CD4-positive, alpha-beta T cell (primary cell): Measurements from ENCODE around the gene GNA12. TPM values are rescaled to one million over a fixed set of nuclear protein-coding genes. Genes with fewer than 3 reads are reported as not detected.

Experiments used
- ATAC-seq: fragments of 200-7000 bp; cut with Tn5 transposase; one replicate; pipeline ENCODE4 v1.10.0; 2022; ENCODE audit warnings: mild to moderate bottlenecking; ENCODE audit not compliant: poor library complexity
- CTCF ChIA-PET: fragments of 350-600 bp; sonication (Branson Sonifier 250); formaldehyde crosslinking; loops from one replicate; lab custom pipeline; 2021; ENCODE audit warnings: antibody characterized with exemption, inconsistent platforms; lab: Charles Lee
- POLR2A ChIA-PET: fragments of 350-600 bp; sonication (Branson Sonifier 250); formaldehyde crosslinking; loops from one replicate; lab custom pipeline; 2021; ENCODE audit warnings: antibody characterized with exemption, inconsistent platforms; lab: Charles Lee
- DNase-seq, 14 experiments: peaks; one replicate each; pipeline ENCODE4 v3.0.0-alpha.2; 2013 to 2020; ENCODE audit warnings: mixed read lengths in 2 of 14
- H3K27ac ChIP-seq, 2 donors: one replicate each; pipeline versions ENCODE4 v1.5.1 to v1.7.0; 2013; ENCODE audit warnings: low read length in 2 of 2, low read depth in 1 of 2, mild to moderate bottlenecking in 1 of 2
- H3K27me3 ChIP-seq, 2 experiments: 1 replicate in 1 of 2; 2 replicates in 1 of 2; pipeline versions ENCODE4 v1.6.1 to v1.7.0; 2013; ENCODE audit warnings: low read length in 2 of 2, control low read depth in 1 of 2, mild to moderate bottlenecking in 1 of 2, moderate library complexity in 1 of 2; ENCODE audit not compliant: insufficient read depth in 2 of 2, control insufficient read depth in 1 of 2
- H3K36me3 ChIP-seq: one replicate; pipeline ENCODE4 v1.6.1; 2013; ENCODE audit warnings: low read length, control low read depth; ENCODE audit not compliant: insufficient read depth
- H3K4me1 ChIP-seq: one replicate; pipeline ENCODE4 v1.6.1; 2013; ENCODE audit warnings: low read length, control low read depth; ENCODE audit not compliant: insufficient read depth
- H3K4me3 ChIP-seq: one replicate; pipeline ENCODE4 v1.5.1; 2013; ENCODE audit warnings: mild to moderate bottlenecking, low read length, moderate library complexity
- H3K9me3 ChIP-seq, 2 experiments: 1 replicate in 1 of 2; 2 replicates in 1 of 2; pipeline versions ENCODE4 v1.6.1 to v1.7.0; 2013; ENCODE audit warnings: low read length in 2 of 2, mild to moderate bottlenecking in 2 of 2, control low read depth in 1 of 2, moderate library complexity in 1 of 2; ENCODE audit not compliant: control insufficient read depth in 1 of 2, insufficient read depth in 1 of 2
- H3K27ac Mint-ChIP-seq: one replicate; pipeline ENCODE4 v1.8.0; 2020; ENCODE audit warnings: mixed read lengths
- H3K27me3 Mint-ChIP-seq: one replicate; pipeline ENCODE4 v1.8.0; 2021; ENCODE audit warnings: mixed read lengths
- H3K36me3 Mint-ChIP-seq: one replicate; pipeline ENCODE4 v1.8.0; 2021; ENCODE audit warnings: low read depth, mixed read lengths
- H3K4me1 Mint-ChIP-seq: one replicate; pipeline ENCODE4 v1.8.0; 2021; ENCODE audit warnings: low read depth, mixed read lengths
- H3K4me3 Mint-ChIP-seq: one replicate; pipeline ENCODE4 v1.8.0; 2020; ENCODE audit warnings: mild to moderate bottlenecking, mixed read lengths
- H3K9me3 Mint-ChIP-seq: one replicate; pipeline ENCODE4 v1.8.0; 2020; ENCODE audit warnings: mixed read lengths
- intact Hi-C, 2 experiments: fragments of 100-400 bp; cut with DNase I in 1 of 2; cut with micrococcal nuclease in 1 of 2; formaldehyde crosslinking; loops; one replicate each; pipeline versions ENCODE4 v1.15.1 to v1.9.0; 2023 to 2025; cut with DNase I, micrococcal nuclease
- total RNA-seq, 174 experiments: library from RNA in 2 of 174; stranded (reverse) in 2 of 174; gene quantifications; one replicate each; pipeline ENCODE4 v1.2.3 and lab custom pipeline; 2021 to 2026
- TF ChIP-seq, protein P1 (sequence below): fragments of 200-600 bp; IDR thresholded peaks from one replicate; pipeline ENCODE4 v1.8.0; 2022; ENCODE audit warnings: antibody characterized with exemption, mild to moderate bottlenecking

GNA12 gene
- total RNA-seq, 2 experiments from 2014 or later, result 16.0 to 16.1 TPM

DNA sequence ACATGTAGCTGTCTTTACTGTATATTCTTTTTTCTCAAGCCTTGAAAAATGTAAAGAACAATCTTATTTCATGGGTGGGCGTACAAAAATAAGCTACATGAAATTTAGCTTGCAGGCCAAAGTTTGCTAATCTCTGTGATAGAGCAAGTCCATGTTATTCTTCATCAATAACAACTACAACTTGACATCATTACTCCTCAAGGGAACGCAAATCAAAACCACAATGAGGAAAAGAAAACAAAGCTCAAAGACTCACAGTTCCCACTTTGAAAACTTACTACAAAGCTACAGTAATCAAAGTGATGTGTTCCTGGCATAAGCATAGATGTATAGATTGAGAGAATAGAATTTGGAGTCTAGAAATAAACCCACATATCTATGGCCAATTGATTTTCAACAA, 62.5 kb downstream of the GNA12 start:
- Mint-ChIP-seq H3K4me1 (peaks cover 4% of the 10 kb centered on the region), H3K9me3 (no peaks in the 10 kb centered on the region), H3K27ac (no peak overlapping the region), H3K27me3 (no peaks in the 10 kb centered on the region), H3K4me3 (no peak overlapping the region), H3K36me3 (peaks cover 61% of the 10 kb centered on the region)
- Histone ChIP-seq H3K9me3 (no peaks in the 10 kb centered on the region), H3K27me3 (no peaks in the 10 kb centered on the region), H3K4me1 (no peaks in the 10 kb centered on the region), H3K27ac (no peak overlapping the region), H3K4me3 (no peak overlapping the region), H3K36me3 (no peaks in the 10 kb centered on the region)
- ATAC-seq (no peak), DNase-seq (no peak)
- TF ChIP-seq, protein P1, sequence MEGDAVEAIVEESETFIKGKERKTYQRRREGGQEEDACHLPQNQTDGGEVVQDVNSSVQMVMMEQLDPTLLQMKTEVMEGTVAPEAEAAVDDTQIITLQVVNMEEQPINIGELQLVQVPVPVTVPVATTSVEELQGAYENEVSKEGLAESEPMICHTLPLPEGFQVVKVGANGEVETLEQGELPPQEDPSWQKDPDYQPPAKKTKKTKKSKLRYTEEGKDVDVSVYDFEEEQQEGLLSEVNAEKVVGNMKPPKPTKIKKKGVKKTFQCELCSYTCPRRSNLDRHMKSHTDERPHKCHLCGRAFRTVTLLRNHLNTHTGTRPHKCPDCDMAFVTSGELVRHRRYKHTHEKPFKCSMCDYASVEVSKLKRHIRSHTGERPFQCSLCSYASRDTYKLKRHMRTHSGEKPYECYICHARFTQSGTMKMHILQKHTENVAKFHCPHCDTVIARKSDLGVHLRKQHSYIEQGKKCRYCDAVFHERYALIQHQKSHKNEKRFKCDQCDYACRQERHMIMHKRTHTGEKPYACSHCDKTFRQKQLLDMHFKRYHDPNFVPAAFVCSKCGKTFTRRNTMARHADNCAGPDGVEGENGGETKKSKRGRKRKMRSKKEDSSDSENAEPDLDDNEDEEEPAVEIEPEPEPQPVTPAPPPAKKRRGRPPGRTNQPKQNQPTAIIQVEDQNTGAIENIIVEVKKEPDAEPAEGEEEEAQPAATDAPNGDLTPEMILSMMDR, result no peak
- intact Hi-C loops, result no loop called here
- POLR2A ChIA-PET, result no interaction called here
- CTCF ChIA-PET, result interaction anchor here (0.7 kb wide), 1 partner anchor 25 kb away, joined by 3 read pairs; no protein-coding TSS in a partner anchor

DNA sequence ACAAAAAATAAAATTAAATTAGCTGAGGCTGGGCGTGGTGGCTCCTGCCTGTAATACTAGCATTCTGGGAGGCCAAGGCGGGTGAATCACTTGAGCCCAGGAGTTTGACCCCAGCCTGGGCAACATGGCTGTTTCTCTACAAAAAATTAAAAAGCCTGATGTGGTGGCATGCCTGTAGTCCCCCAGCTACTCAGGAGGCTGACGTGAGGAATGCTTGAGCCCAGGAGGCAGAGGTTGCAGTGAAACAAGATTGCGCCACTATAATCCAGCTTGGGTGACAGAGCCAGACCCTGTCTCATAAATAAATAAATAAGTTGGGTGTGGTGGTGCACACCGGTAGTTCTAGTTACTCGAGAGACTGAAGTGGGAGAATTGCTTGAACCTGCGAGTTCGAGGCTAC, 65.1 kb downstream of the GNA12 start:
- Mint-ChIP-seq H3K4me3 (no peak overlapping the region), H3K27me3 (no peaks in the 10 kb centered on the region), H3K9me3 (no peaks in the 10 kb centered on the region), H3K36me3 (peaks cover 52% of the 10 kb centered on the region), H3K27ac (no peak overlapping the region), H3K4me1 (peaks cover 4% of the 10 kb centered on the region)
- CTCF ChIA-PET, result no interaction called here
- Histone ChIP-seq H3K27ac (no peak overlapping the region), H3K4me3 (no peak overlapping the region), H3K27me3 (no peaks in the 10 kb centered on the region), H3K4me1 (no peaks in the 10 kb centered on the region), H3K36me3 (no peaks in the 10 kb centered on the region), H3K9me3 (no peaks in the 10 kb centered on the region)
- POLR2A ChIA-PET, result no interaction called here
- intact Hi-C loops, result no loop called here
- DNase-seq, result no peak
- TF ChIP-seq, protein P1, result no peak
- no peak for ATAC-seq

DNA sequence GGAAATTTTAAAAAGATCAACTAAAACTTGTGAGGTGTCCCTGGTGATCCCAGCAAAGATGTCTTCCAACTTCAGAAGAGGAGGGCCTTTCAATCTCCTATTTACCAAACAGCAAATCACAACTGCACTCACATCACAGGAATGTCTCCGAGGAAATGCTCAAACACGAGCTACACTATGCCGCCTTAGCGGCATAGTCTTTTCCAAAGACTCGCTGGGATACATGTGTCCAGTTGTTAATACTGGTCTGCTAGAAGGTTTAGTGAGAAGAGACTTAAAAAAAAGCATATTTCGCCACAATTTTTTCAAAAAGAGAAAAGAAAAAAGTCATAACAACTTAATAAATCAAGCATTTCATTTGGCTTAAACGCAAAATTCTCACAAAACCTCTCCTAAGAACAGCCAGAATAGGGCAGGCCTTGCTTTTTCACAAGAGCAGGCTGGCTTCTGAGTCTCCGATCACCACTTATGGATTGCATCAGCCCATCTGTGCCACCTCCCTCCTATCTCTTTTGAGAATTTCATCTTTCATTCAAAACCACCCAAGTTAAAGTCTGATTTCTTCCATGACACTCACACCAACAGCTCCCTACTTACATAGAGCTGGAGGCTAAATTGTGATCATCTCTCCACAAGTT, 66.1 kb downstream of the GNA12 start:
- POLR2A ChIA-PET, result no interaction called here

More for the DNA sequence above, 66.1 kb downstream of the GNA12 start:
- Histone ChIP-seq H3K27ac (no peak overlapping the region), H3K36me3 (no peaks in the 10 kb centered on the region), H3K4me3 (no peak overlapping the region), H3K27me3 (no peaks in the 10 kb centered on the region), H3K4me1 (no peaks in the 10 kb centered on the region), H3K9me3 (no peaks in the 10 kb centered on the region)
- Mint-ChIP-seq H3K36me3 (peaks cover 50% of the 10 kb centered on the region), H3K4me3 (no peak overlapping the region), H3K9me3 (no peaks in the 10 kb centered on the region), H3K4me1 (peaks cover 5% of the 10 kb centered on the region), H3K27ac (no peak overlapping the region), H3K27me3 (no peaks in the 10 kb centered on the region)
- TF ChIP-seq, protein P1, result no peak
- ATAC-seq (no peak), DNase-seq (no peak)
- intact Hi-C loops, result no loop called here
- CTCF ChIA-PET, result interaction anchor here (0.9 kb wide), 1 partner anchor 68 kb away, joined by 3 read pairs; no protein-coding TSS in a partner anchor
